H1 (cell line): ENCODE measurements around the gene TSPAN9. TPM values are rescaled to one million over a fixed set of nuclear protein-coding genes. Genes with fewer than 3 reads are reported as not detected.

Source experiments
- CTCF ChIA-PET: fragments of 300-600 bp; sonication (Branson Sonifier 250); formaldehyde crosslinking; loops from one replicate; lab custom pipeline; 2021; ENCODE audit not compliant: partially characterized antibody; lab: Charles Lee
- POLR2A ChIA-PET: fragments of 300-600 bp; sonication (Branson Sonifier 250); formaldehyde crosslinking; loops from one replicate; lab custom pipeline; 2021; ENCODE audit warnings: inconsistent platforms; ENCODE audit not compliant: partially characterized antibody; lab: Charles Lee
- DNase-seq, 2 experiments: peaks; one replicate each; pipeline versions ENCODE4 v3.0.0 to v3.0.0-alpha.2; 2010 to 2022; ENCODE audit warnings: low spot score in 2 of 2, low read depth in 1 of 2, mixed read lengths in 1 of 2
- FAIRE-seq: peaks from 2 replicates; lab custom pipeline; 2011; peaks lifted over from hg19 to GRCh38; lab: Jason Lieb, UNC
- H2AFZ ChIP-seq: 2 replicates; pipeline ENCODE4 v1.8.1; 2012; ENCODE audit warnings: low read length, inconsistent platforms
- H2AK5ac ChIP-seq: 2 replicates; pipeline ENCODE4 v1.6.1; 2013; ENCODE audit warnings: low read depth, low read length
- H2BK120ac ChIP-seq: replicated peaks from 2 replicates; pipeline ENCODE3; 2013; ENCODE audit warnings: low read depth, low read length, inconsistent platforms
- H2BK12ac ChIP-seq: 2 replicates; pipeline ENCODE4 v1.6.1; 2013; ENCODE audit warnings: low read depth, low read length
- H2BK15ac ChIP-seq: 2 replicates; pipeline ENCODE4 v1.6.1; 2013; ENCODE audit warnings: low read length
- H2BK20ac ChIP-seq: 2 replicates; pipeline ENCODE4 v1.6.1; 2013; ENCODE audit warnings: low read length
- H2BK5ac ChIP-seq: 2 replicates; pipeline ENCODE4 v1.6.1; 2013; ENCODE audit warnings: low read depth, low read length
- H3K14ac ChIP-seq: 2 replicates; pipeline ENCODE4 v1.6.1; 2013; ENCODE audit warnings: inconsistent platforms; ENCODE audit not compliant: insufficient read length
- H3K18ac ChIP-seq: 2 replicates; pipeline ENCODE4 v1.6.1; 2013; ENCODE audit warnings: low read length; ENCODE audit errors: extremely low read depth
- H3K23ac ChIP-seq: 2 replicates; pipeline ENCODE4 v1.6.1; 2013; ENCODE audit warnings: inconsistent platforms; ENCODE audit not compliant: insufficient read length
- H3K23me2 ChIP-seq: 2 replicates; pipeline ENCODE4 v1.6.1; 2013; ENCODE audit warnings: low read depth, low read length
- H3K27ac ChIP-seq: 2 replicates; pipeline ENCODE4 v1.6.1; 2011; ENCODE audit warnings: low read depth, low read length, inconsistent platforms
- H3K27me3 ChIP-seq, 4 experiments: replicated peaks in 1 of 4; 1 replicate in 1 of 4; 2 replicates in 3 of 4; pipeline versions ENCODE4 v1.6.1 to v1.8.1; 2011 to 2013; ENCODE audit warnings: low read length in 3 of 4, mild to moderate bottlenecking in 3 of 4, inconsistent platforms in 2 of 4, mixed read lengths in 2 of 4, moderate library complexity in 1 of 4; ENCODE audit not compliant: control insufficient read depth in 3 of 4, insufficient read depth in 3 of 4; ENCODE audit errors: extremely low read depth in 1 of 4
- H3K36me3 ChIP-seq, 4 experiments: 2 replicates each; pipeline versions ENCODE4 v1.6.1 to v1.8.1; 2011 to 2013; ENCODE audit warnings: mild to moderate bottlenecking in 4 of 4, low read length in 3 of 4, moderate library complexity in 2 of 4, control low read depth in 1 of 4, inconsistent platforms in 1 of 4; ENCODE audit not compliant: insufficient read depth in 4 of 4, control insufficient read depth in 2 of 4
- H3K4ac ChIP-seq: replicated peaks from 2 replicates; pipeline ENCODE3; 2013; ENCODE audit warnings: low read length, low read depth, mixed read lengths, inconsistent platforms; ENCODE audit not compliant: insufficient read length
- H3K4me1 ChIP-seq, 4 experiments: replicated peaks in 1 of 4; 1 replicate in 1 of 4; 2 replicates in 3 of 4; pipeline versions ENCODE4 v1.6.1 to v1.8.1; 2011 to 2013; ENCODE audit warnings: low read length in 3 of 4, inconsistent platforms in 2 of 4, mixed read lengths in 1 of 4; ENCODE audit not compliant: insufficient read depth in 4 of 4, control insufficient read depth in 3 of 4
- H3K4me2 ChIP-seq, 2 experiments: 2 replicates each; pipeline versions ENCODE4 v1.6.1 to v1.8.1; 2011 to 2013; ENCODE audit warnings: low read depth in 2 of 2, low read length in 2 of 2, control low read depth in 1 of 2, inconsistent platforms in 1 of 2, mild to moderate bottlenecking in 1 of 2; ENCODE audit not compliant: insufficient read depth in 1 of 2
- H3K4me3 ChIP-seq, 4 experiments: fragments of 200-600, 300-600 bp in 1 of 4; sonication (generic), shearing (Covaris generic), sonication (Bioruptor Twin) in 1 of 4; 2 replicates each; pipeline versions ENCODE4 v1.5.1 to v1.8.1; 2011 to 2016; ENCODE audit warnings: low read length in 4 of 4, low read depth in 3 of 4, control low read depth in 2 of 4, inconsistent platforms in 2 of 4, mild to moderate bottlenecking in 2 of 4, mixed read lengths in 1 of 4, moderate library complexity in 1 of 4; ENCODE audit not compliant: insufficient read depth in 2 of 4; ENCODE audit errors: extremely low read depth in 1 of 4
- H3K56ac ChIP-seq: replicated peaks from 2 replicates; pipeline ENCODE3; 2013; ENCODE audit warnings: low read depth, mild to moderate bottlenecking, mixed read lengths, low read length, inconsistent platforms; ENCODE audit not compliant: insufficient read length
- H3K79me1 ChIP-seq: 2 replicates; pipeline ENCODE4 v1.6.1; 2013; ENCODE audit warnings: low read depth, low read length, control low read depth
- H3K79me2 ChIP-seq, 2 experiments: 2 replicates each; pipeline versions ENCODE4 v1.6.1 to v1.8.1; 2012 to 2013; ENCODE audit warnings: low read length in 2 of 2, mild to moderate bottlenecking in 2 of 2, inconsistent platforms in 1 of 2; ENCODE audit not compliant: insufficient read depth in 2 of 2, control insufficient read depth in 1 of 2
- H3K9ac ChIP-seq, 4 experiments: replicated peaks in 1 of 4; 1 replicate in 1 of 4; 2 replicates in 3 of 4; pipeline versions ENCODE4 v1.6.1 to v1.8.1; 2011 to 2013; ENCODE audit warnings: low read depth in 3 of 4, low read length in 3 of 4, control low read depth in 2 of 4, mild to moderate bottlenecking in 2 of 4, moderate library complexity in 2 of 4, inconsistent platforms in 1 of 4; ENCODE audit errors: extremely low read depth in 1 of 4
- H3K9me3 ChIP-seq, 2 experiments: 2 replicates each; pipeline versions ENCODE4 v1.6.1 to v1.8.1; 2012 to 2013; ENCODE audit warnings: mild to moderate bottlenecking in 2 of 2, moderate library complexity in 2 of 2, control low read depth in 1 of 2, inconsistent platforms in 1 of 2, low read depth in 1 of 2, low read length in 1 of 2, mixed read lengths in 1 of 2; ENCODE audit not compliant: insufficient read depth in 2 of 2
- H4K20me1 ChIP-seq, 2 experiments: replicated peaks in 1 of 2; 2 replicates each; pipeline versions ENCODE3 to v1.8.1; 2011 to 2013; ENCODE audit warnings: inconsistent platforms in 2 of 2, low read length in 2 of 2, mild to moderate bottlenecking in 1 of 2; ENCODE audit not compliant: insufficient read depth in 2 of 2, control insufficient read depth in 1 of 2
- H4K5ac ChIP-seq: 2 replicates; pipeline ENCODE4 v1.6.1; 2013; ENCODE audit warnings: low read length, low read depth, mixed read lengths, inconsistent platforms; ENCODE audit not compliant: insufficient read length
- H4K8ac ChIP-seq: 2 replicates; pipeline ENCODE4 v1.8.0; 2013; ENCODE audit warnings: mild to moderate bottlenecking, moderate library complexity, low read length, inconsistent platforms; ENCODE audit not compliant: insufficient read depth; ENCODE audit errors: extremely low read depth
- H4K91ac ChIP-seq: replicated peaks from 2 replicates; pipeline ENCODE3; 2013; ENCODE audit warnings: low read length, mixed read lengths, inconsistent platforms; ENCODE audit not compliant: insufficient read length
- CREB1 ChIP-seq: IDR thresholded peaks from 2 replicates; pipeline ENCODE4 v1.6.1; 2012; ENCODE audit warnings: inconsistent platforms
- CTBP2 ChIP-seq: IDR thresholded peaks from 2 replicates; pipeline ENCODE4 v1.7.0; 2011; ENCODE audit warnings: borderline replicate concordance, mild to moderate bottlenecking, moderate library complexity, mixed read lengths, low read length; ENCODE audit not compliant: insufficient read depth, insufficient read length
- POU5F1 ChIP-seq: IDR thresholded peaks from 2 replicates; pipeline ENCODE4 v1.6.1; 2011; ENCODE audit warnings: low read depth, mild to moderate bottlenecking, low read length, moderate library complexity
- RBBP5 ChIP-seq: IDR thresholded peaks from 2 replicates; pipeline ENCODE4 v1.7.1; 2012; ENCODE audit warnings: low read depth, mild to moderate bottlenecking, inconsistent platforms, low read length, moderate library complexity, borderline replicate concordance
- SP4 ChIP-seq: IDR thresholded peaks from 2 replicates; pipeline ENCODE4 v1.6.1; 2012; ENCODE audit warnings: low read length, inconsistent platforms
- WGBS, 2 experiments: shearing (Covaris generic) in 1 of 2; methylation state at CpG; one replicate each; pipeline versions ENCODE4 v1.1.6 to v1.1.7; 2013 to 2015; ENCODE audit warnings: low lambda C conversion rate in 2 of 2, mixed read lengths in 2 of 2, inconsistent platforms in 1 of 2, low coverage in 1 of 2, missing lambda C conversion rate in 1 of 2; ENCODE audit not compliant: insufficient replicate concordance in 2 of 2, insufficient coverage in 1 of 2, insufficient read length in 1 of 2; ENCODE audit errors: extremely low coverage in 1 of 2, missing lambda C conversion rate in 1 of 2; 5-methylcytosine and 5-hydroxymethylcytosine counted together
- polyA plus RNA-seq, 7 experiments: library from polyadenylated mRNA; depleted of rRNA in 3 of 7; stranded (reverse) in 5 of 7; unstranded in 2 of 7; fragments of >200 nt in 5 of 7; fragments of 200-250 nt in 2 of 7; gene quantifications; 1 replicate in 5 of 7; 2 replicates in 1 of 7; 4 replicates in 1 of 7; pipeline versions ENCODE4 v1.2.1 to v1.2.3, GENCODE V29; 2011 to 2013; ENCODE audit warnings: missing spikeins in 2 of 7, mixed read lengths in 2 of 7
- total RNA-seq: library from RNA; stranded (reverse); fragmentation: NEBNext Ultra II Directional; extraction: Animal tissue kit (Norgen Biotek cat#: 25700); gene quantifications from 2 replicates; pipeline ENCODE4 v1.2.1, GENCODE V29; 2021
- TF ChIP-seq, protein P1 (sequence below), 3 experiments: IDR thresholded peaks; 1 replicate in 2 of 3; 2 replicates in 1 of 3; pipeline versions ENCODE4 v1.5.1 to v1.6.1; 2011; ENCODE audit warnings: low read length in 3 of 3, mild to moderate bottlenecking in 3 of 3, inconsistent platforms in 2 of 3, low read depth in 1 of 3, moderate library complexity in 1 of 3; ENCODE audit not compliant: insufficient read depth in 1 of 3; ENCODE audit errors: control extremely low read depth in 1 of 3

Gene TSPAN9
- total and polyA plus RNA-seq, 2 of the 8 experiments (the other 6 are each of a cell fraction or from before 2014, with no cell fraction given): 11.5 to 29.1 TPM

- Histone ChIP-seq H3K4me2 (no peak overlapping the region), H2BK15ac (no peak overlapping the region), H3K4ac (no peak overlapping the region), H3K79me1 (no peaks in the 10 kb centered on the region), H3K23ac (no peak overlapping the region), H2AK5ac (no peak overlapping the region), H2BK20ac (no peak overlapping the region), H3K4me3 (no peak overlapping the region), H3K4me1 (peaks cover 0 to 14% (median 10%) of the 10 kb centered on the region in 4 experiments; a peak in 5 of 7 replicates), H2BK12ac (no peak overlapping the region), H4K8ac (no peak overlapping the region), H3K56ac (no peak overlapping the region), H2AFZ (no peak overlapping the region), H3K9me3 (no peaks in the 10 kb centered on the region), H3K27me3 (no peaks in the 10 kb centered on the region), H3K9ac (no peak overlapping the region), H3K36me3 (no peaks in the 10 kb centered on the region), H2BK120ac (no peak overlapping the region), H3K23me2 (no peaks in the 10 kb centered on the region), H4K5ac (no peak overlapping the region), H3K27ac (no peak overlapping the region), H3K14ac (no peak overlapping the region), H4K20me1 (no peaks in the 10 kb centered on the region), H3K79me2 (no peaks in the 10 kb centered on the region), H3K18ac (no peak overlapping the region), H4K91ac (no peak overlapping the region), H2BK5ac (no peak overlapping the region)
- FAIRE-seq: no peak
- TF ChIP-seq SP4: no peak
- TF ChIP-seq CREB1: no peak
- TF ChIP-seq, protein P1, sequence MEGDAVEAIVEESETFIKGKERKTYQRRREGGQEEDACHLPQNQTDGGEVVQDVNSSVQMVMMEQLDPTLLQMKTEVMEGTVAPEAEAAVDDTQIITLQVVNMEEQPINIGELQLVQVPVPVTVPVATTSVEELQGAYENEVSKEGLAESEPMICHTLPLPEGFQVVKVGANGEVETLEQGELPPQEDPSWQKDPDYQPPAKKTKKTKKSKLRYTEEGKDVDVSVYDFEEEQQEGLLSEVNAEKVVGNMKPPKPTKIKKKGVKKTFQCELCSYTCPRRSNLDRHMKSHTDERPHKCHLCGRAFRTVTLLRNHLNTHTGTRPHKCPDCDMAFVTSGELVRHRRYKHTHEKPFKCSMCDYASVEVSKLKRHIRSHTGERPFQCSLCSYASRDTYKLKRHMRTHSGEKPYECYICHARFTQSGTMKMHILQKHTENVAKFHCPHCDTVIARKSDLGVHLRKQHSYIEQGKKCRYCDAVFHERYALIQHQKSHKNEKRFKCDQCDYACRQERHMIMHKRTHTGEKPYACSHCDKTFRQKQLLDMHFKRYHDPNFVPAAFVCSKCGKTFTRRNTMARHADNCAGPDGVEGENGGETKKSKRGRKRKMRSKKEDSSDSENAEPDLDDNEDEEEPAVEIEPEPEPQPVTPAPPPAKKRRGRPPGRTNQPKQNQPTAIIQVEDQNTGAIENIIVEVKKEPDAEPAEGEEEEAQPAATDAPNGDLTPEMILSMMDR (IDR thresholded peaks at IDR 0.05; ENCODE audit: control extremely low read depth in 1 of 3, insufficient read depth in 1 of 3, low read depth in 1 of 3, low read length in 3 of 3): no peak
- TF ChIP-seq POU5F1: no peak
- TF ChIP-seq RBBP5: no peak
- no peak for TF ChIP-seq CTBP2
- ChIA-PET POLR2A (no interaction called here), CTCF (interaction anchor here (1.7 to 16.9 kb wide), 3 partner anchors 9 to 83 kb away, joined by 11 to 361 read pairs (median 15); no protein-coding TSS in a partner anchor)
- no peak for DNase-seq
- WGBS, 2 experiments: 87% methylated on average over 18 of the region's 18 CpGs; no CpG with 5 or more reads in 1 of the 2 experiments
These were observed 207.2 kb downstream of the TSPAN9 start for GRCh38 chr12:3284405-3284804.
